Renal pelvis (tissue), 4 donors: ENCODE results near the gene TP53TG5. TPM values are rescaled to one million over a fixed set of nuclear protein-coding genes. Genes with fewer than 3 reads are reported as not detected.

ENCODE experiments used
- DNase-seq: peaks from one replicate; pipeline ENCODE4 v3.0.0-alpha.2; 2013
- polyA plus RNA-seq, 3 donors: library from polyadenylated mRNA; unstranded; fragments of 120-200 nt; gene quantifications; one replicate each; pipeline ENCODE4 v1.2.1, GENCODE V29; 2013; ENCODE audit not compliant: insufficient read length in 3 of 3

Gene TP53TG5
- polyA plus RNA-seq, 3 donors: 1.3 to 3.0 (median 2.0) TPM

- no peak for DNase-seq
Observed at GRCh38 chr20:45347297-45347935, 30.7 kb downstream of the TP53TG5 start.

GRCh38 chr20:45346851-45347250 is 31.3 kb downstream of the TP53TG5 start:
- no peak for DNase-seq

DNA sequence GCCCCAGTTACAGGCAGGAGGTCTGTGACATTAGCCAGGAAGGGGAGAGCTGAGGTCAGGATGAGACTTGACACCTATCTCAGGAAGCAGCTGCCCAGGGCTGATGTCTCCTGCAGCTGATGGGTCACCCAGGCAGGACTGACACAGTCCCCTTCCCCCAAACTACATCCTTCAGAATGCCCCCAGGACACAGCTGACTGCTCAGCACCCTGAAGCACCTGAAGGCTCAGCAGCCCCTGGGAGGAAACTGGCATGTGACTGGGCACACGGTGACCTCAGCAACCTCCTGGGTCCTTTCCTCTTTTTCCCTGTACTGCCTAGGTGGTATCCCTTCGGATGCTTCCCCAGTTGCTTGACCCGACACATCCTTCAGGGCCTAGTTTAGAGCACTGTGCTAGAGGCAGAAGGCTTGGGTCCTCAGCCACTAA is 31.8 kb downstream of the TP53TG5 start:
- no peak for DNase-seq

DNA sequence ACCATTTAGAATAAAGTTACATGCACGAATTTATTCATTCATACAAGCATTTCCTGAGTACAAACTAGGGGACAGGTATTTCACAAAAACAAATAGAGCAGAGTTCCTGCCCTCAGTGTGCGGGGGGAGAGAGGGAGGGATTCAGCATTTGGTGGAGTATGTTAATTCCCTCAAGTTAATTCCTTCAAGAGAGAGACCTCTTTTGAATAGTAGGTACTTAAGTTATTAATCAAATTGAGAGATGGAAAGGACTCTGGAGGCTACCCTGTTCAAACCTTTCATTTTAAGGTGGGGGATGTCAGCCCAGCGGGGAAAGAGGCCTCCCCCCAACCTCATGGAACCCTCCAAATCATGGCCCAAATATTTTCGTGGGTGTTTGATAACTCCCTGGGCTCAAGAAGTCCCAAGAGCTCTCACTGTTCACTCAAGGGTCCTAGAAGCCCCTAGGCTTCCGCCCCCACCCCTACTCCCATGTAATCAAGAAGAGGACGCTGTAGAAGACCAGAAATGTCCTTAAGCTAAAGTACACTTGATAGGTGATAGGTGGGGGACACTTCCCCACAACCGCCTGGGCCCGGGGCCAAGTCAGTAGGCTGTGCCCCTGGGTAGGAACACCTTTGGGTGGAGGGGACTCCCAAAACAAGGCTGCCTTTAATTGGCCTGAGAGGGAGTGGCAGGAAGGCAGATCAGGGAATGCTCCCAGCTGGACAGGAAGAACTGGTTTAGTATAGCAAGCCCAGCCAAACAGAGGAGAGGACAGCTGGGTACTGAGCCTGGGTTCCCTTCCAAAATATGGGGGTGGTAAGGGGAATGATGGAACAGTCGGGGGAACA is 32.8 kb downstream of the TP53TG5 start:
- no peak for DNase-seq

- DNase-seq: no peak
Observed at GRCh38 chr20:45344168-45344860, 33.8 kb downstream of the TP53TG5 start.

GRCh38 chr20:45343532-45344167 is 34.5 kb downstream of the TP53TG5 start:
- DNase-seq: no peak

DNA sequence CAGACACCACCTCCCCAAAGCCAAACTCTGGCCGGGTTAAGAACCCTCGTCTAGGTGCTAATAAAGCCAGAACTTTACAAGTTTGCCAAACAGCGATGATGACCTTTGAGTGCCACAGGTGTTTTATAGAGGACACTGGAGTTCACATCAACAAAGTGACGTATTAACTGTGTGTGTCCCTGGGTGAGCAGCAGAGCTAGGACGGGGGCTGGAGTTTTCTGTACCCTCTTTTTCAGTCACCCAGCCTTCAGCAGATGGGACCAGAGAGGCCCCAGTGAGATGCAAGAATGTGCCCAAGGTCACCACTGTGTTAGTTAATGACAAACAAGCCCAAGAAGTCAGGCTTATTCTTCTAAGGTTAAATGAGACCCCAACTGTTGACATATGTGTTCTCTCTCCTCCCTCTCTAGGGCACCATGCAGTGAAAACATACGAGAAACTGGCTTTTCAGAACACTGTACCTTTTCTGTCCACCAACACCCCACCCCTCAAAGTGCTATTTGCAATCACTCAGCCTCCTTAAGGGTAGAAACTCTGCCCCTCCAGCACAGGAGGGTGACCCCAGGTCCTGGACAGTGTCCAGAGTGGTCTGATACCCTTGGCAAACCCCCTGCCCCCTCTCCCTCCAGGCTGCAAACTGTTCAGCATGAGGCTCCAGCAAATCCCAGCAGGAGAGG is 35.1 kb downstream of the TP53TG5 start:
- no peak for DNase-seq

DNA sequence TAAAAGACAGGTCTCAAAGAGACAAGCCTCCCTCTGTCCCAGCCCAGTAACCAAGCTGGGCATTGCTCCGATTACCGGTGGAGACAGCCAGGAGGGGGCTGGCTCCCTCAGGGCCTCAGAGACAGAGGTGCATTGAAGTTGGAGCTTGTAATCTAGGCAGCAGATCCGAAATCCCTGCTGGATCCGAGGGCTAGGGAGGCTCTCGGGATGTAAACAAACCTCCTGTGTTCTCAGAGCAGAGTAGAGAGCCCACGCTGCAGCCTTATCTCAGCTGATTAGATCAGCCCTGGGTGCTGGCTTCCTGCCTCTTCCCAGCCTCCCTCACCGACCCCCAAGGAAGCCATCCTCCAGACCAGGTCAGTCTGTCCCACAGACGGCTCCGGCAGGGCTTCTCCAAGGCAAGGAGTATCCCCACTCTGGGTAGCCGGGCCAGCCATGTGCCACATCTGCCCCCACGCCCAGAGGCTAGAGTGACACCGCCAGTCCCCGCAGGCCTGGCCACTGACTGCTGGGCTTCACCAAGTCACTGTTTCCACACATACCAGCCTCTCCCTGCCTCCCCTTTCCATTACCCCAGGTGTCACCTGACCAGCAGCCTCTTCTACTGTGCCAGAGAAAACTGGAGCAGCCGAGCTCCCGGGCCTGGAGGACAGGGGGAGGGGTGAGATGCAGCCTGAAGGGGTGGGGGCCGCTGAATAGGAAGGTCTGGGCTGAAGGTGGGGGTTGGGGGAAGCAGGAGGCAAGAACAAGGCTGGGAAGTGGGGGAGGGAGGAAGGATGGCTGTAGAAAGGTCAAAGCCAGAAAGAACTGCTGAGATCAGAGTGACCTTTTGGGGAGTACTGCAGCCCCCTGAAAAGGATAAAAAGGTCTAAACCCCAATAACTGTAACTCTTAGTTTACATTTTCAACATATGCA is 35.9 kb downstream of the TP53TG5 start:
- peak; percentile 58 for DNase-seq

DNA sequence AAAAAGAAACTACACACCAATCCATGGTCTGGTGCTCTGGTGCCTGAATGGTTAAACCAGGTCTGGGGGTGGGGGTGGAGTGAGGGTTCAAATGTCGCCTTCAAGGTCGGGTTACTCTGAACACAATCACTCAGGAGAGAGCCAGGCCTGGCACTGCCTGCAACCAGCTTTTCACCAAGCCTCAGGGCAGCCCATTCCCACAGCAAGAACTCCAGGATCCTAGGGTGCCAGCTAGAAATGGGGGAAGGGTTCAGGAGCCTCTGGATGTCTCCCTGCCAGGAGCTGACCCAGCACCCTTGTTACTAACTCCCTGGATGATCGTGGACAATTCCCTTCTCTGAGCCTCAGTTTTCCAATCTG is 36.6 kb downstream of the TP53TG5 start:
- DNase-seq: no peak

- no peak for DNase-seq
Observed at GRCh38 chr20:45340951-45341350, 37.2 kb downstream of the TP53TG5 start.

DNA sequence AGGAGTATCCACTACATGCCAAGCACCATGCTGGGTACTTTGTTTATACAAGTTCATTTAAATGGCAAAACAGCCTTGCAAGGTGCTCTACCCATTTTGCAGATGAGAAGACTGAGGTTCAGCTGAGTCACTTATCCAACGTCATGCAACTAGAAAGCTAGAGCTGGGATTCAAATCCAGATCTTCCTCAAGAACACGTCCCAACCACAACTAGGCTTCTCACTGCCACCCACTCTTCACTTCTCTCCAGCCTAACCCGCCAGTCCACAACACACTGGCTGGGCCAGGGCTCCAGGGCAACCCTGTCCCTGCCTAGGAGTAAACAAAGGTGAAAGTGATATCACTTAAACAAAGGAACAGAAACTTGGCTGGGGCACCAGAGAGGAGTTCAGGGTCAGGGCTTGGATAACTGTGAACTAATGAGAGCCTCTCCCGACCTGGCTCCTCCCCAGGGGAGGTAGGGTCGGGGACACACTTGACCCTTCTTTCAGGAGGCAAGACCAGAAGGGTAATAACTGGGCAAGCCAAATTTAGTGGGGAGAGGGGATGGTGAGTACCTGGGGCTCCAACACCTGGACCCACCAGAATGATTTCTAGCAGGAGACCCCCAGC is 37.8 kb downstream of the TP53TG5 start:
- DNase-seq: no peak

DNA sequence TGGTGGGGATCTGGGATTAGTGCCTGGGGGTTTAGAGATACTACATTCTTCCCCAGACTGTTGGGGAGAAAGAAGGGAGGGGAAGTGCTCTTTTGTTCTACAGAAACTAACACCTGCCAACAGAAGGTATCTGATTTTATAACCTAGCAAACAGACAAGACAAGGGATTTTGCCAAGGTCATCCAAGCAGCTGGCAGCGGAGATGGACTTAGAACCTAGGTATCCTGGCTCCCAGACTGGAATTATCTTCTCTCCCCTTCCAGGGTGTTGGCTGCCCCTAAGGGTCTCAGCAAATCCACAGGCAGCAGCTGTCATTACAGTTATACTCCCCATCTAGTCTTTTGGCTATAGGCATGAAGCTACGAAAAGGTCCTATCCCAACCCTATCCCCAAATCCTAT is 38.3 kb downstream of the TP53TG5 start:
- no peak for DNase-seq

DNA sequence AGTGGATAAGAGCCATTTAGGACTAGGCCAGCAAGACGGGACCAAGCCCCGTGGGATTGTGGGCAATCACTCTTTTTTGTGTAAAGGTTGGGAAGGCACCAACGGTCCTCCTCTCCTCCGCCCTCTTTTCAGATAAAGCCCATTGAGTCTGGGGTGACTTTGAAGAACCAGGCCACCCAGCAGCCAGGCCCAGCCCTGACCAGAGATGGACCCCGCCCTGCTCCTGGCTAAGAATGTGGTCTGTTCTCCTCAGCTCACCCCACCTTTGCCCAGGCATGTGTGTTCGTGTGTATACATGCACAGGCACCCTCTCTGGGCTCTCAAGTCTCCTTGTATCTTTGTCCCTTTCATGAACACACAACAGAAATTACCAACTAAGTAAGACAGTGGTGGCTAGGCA is 39.0 kb downstream of the TP53TG5 start:
- no peak for DNase-seq

GRCh38 chr20:45338121-45339030 is 39.7 kb downstream of the TP53TG5 start:
- DNase-seq: no peak

DNA sequence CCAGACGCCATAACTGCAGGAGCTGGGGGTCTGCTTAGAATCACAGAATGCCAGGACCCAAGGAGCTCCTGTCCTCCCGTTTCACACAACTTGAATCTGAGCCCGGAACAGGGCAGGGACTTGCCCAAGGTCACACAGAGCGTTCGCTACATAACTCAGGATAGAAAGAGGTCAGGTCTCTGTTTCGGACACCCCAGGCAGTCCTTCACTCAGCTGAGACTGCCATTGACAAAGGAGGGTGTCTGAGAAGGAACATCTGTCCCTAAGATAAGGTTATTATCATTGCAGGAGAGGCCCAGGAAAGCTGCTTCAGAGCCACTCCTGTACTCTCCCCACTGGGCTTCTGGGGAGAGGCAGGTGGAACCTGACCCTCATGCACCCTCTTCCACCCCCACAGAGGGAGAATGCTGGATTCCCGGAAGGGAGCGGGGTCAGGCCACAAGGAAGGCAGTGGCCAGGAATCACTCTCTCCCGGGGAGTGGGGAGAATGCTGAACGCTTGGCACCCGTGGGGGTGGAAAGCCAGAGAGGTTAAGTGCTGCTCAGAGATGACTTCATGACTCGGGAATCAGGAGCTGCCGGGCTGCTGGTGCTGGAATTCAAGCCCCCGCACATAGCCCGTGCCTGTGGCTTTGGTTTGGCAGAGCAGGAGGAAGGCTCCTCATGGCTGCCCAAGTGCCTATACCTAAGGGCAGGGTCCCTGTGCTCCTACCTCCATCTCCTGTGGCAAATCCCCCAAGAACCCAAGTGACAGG is 40.6 kb downstream of the TP53TG5 start:
- DNase-seq: peak; percentile 66

DNA sequence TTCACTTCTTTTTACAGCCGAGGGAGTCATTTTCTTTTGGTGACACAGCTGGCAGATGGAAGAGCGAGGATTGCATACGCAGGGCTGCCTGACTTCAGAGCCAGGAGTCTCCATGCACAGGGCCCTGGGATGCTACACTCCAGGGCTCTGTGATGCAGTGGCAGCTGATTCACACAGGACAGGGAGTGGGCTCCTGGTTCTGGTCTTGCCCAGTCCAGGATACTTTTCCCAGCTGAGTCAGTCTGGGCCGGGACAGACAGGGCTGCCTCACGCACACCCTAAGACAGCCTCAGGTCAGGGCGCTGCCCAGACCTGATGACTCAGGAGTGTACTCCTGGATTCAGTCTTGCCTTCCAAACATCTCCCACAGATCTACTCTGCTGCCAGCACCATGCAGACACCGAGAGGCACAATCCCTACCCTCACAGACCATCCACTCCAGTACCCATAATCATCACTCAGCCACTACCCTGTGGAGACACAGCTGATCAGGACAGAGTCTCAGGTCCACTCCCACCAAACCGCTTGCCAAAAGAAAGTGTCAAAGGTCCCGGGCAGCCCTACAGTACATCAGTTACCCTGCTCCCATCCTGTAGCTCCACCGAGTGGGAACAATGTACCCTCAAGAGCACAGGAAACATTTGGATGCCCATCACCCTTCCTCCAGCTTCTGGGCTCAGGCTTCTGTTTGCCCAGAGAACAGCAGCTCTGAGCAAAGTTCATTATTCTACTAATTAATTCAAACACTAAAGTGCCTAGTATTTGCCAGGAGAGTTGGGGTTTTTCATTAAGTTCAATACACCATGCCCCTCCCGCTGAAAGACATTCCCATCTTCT is 41.4 kb downstream of the TP53TG5 start:
- DNase-seq: no peak

DNA sequence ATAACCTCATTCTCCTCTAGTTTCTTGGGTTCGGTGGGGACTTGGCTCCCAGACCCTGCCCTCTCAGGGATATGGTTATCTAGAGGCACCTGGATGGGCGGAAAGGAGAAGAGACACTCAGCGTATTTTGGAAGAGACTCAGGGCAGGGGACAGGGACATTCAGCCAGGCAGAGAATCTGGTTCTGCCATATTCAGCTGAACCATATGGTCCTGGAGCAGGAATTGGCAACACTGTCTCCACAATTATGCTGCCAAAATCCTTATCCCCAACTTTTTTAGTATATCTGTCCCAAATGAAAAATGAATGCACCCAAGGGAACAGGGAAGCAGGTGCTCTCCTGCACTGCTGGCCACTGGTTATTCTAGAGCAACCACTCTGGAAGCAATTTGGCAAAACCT is 47.6 kb downstream of the TP53TG5 start:
- no peak for DNase-seq
